GM11168 (cell line): ENCODE results near the gene PRR33.
"Not testable (repeated sequence)": the region's sequence is repeated elsewhere in the genome, so short reads cannot be mapped to it uniquely, and the experiment has no call there.

Experiments used
- in situ Hi-C: fragments of 300-500 bp; cut with MboI; formaldehyde crosslinking; loops from one replicate; pipeline ENCODE4 v1.12.0; 2022; ENCODE audit warnings: low sequenced_read_pairs; ENCODE audit not compliant: unreplicated experiment

PRR33 gene

DNA sequence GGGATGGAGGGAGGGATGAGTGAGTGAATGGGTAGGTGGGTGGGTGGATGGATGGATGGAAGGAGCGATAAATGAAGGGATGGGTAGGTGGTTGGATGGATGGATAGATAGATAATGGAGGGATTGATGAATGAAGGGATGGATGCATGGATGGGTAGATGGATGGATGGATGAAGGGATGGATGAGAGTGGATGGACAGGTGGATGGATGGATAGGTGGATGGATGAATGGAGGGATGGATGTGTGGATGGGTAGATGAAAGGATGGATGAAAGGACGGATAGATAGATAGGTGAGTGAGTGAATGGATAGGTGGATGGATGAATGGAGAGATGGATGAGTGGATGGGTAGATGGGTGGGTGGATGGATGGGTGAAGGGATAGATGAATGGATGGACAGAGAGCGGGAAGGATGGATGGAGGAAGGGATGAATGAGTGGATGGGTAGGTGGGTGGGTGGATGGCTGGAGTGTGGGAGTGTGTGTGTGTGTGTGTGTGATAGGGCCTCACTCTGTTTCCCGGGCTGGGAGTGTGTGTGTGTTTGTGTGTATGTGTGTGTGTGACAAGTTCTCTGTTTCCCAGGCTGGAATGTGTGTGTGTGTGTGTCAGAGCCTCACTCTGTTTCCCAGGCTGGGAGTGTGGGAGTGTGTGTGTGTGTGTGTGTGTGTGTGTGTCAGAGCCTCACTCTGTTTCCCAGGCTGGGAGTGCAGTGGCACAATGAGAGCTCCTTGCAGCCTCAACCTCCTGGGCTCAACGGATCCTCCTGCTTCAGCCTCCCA is 2.1 kb upstream of the PRR33 start:
- in situ Hi-C loops: no loop called here

DNA sequence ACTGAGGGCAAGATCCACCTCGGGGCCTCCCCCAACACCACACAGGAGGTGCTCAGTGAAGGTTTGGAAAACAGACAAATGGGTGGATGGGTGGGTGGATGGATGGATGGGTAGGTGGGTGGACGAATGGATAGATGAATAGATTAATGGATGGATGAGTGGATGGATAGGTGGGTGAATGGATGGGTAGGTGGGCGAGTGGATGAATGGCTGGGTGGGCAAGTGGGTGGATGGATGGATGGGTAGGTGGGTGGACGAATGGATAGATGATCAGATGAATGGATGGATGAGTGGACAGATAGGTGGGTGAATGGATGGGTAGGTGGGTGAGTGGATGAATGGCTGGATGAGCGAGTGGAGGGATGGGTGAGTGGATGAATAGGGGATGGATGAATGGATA is 863 bp upstream of the PRR33 start:
- in situ Hi-C loops: no loop called here

- in situ Hi-C loops: no loop called here
Measured at GRCh38 chr11:1892116-1892515, 421 bp upstream of the PRR33 start.

DNA sequence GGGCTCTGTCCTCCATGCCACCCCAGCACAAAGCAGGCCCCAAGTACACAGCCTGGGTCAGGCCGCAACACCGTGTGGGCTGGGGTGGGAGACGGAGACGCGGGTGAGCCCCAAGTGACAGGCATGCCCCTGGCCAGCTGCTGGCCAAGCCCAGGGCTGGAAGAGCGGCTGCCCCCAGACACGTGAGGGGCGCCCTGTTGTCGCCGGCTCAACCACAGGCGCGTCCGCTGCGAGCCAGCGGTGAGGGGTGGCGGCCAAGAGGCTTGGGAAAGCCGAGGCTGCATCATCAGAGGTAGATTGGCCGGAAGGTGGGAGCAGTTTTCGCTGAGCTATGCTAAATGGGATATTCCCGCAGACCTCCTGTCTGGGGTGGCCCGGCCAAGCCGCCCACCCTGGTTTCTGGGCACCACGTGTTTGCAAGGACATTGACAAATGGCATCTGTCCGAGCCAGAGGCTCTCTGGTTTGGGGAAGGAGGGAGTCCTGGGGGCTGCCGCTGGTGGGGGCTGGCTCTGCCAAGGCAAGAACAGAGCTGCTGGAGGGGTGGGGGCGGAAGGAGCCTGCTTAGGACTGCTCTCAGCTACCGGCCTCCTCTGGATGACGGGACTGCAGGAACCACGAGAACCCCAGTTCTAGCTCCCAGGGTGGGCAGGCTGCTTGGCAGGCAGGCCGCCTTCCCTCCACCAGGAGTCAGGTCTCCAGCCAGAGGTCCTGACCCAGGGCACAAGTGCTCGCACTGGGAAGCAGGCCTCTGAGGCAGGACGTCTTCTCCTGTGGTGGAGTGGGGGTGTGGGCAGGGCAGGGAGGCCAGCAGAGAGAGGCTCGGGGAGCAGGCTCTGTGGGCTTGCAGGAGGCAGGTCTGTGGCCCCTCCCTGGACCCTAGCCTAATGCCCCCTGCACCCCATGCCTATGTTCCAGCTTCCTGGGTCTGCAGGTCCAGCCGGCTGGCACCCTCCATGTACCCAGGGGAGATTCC is 552 bp downstream of the PRR33 start:
- in situ Hi-C loops: no loop called here

DNA sequence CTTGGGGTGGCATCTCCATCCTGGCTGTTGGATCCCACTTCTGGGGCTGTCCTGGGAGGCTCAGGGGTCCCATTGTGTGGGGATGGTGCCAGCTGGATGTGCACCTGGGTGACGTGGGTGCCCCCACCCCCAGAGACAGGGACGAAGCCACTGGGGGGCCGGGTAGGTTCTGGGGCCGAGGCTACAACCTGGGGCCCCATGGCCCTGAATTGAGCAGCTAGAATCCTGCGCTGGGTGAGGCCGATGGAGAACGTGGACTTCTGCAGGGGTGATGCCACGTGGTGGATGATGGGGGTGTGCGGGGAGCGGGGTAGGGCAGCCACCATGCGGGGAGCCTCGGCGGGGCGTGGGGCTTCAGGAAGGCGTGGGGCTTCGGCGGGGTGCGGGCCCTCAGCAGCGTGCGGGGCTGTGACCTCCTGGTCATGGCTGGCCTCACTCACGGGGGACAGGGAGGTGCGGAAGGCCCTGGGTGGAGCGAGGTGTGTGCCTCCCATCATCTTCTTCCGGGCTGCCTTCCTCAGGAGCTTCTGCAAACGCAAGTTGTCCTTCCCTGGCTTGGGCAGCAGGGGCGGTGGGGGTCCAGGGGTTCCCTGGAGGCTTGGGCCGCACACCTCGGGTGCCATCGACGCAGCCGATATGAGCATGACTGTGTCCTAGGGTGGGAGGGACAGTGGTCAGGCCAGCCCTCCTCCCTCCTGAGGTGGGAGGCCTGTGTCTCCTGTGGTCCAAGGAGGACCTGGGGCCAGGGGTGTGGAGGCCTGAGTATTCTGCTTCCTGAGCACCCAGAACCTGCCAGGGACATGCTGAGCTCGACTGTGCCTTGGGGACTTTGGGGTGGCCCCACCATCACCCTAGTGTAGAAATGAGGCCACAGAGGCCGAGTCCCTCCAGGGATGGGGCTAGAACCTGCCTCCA is 1.5 kb downstream of the PRR33 start:
- in situ Hi-C loops: no loop called here

- in situ Hi-C loops: no loop called here
Measured at GRCh38 chr11:1889224-1889930, 2.3 kb downstream of the PRR33 start.

- in situ Hi-C loops: no loop called here
Measured at GRCh38 chr11:1888811-1889210, 2.9 kb downstream of the PRR33 start.

DNA sequence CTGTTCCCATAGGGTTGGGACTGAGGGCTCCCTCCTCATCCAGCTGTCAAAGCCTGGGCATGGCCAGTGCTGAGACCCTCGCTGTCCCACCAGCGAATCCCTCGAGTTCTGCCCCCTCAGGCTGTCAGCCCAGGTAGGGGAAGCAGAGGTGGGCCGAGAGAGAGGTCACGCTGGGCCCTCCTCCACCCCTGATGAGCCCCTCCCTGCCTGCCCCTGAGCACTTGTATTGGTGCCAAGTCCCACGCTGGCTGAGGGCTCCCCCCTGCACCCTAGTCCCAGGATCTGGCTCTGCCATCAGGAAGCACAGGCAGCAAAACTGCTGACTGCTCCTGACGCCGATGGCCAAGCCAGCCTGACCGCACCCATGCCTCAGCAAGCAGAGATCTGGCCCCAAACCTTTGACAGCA is 3.3 kb downstream of the PRR33 start:
- in situ Hi-C loops: no loop called here

DNA sequence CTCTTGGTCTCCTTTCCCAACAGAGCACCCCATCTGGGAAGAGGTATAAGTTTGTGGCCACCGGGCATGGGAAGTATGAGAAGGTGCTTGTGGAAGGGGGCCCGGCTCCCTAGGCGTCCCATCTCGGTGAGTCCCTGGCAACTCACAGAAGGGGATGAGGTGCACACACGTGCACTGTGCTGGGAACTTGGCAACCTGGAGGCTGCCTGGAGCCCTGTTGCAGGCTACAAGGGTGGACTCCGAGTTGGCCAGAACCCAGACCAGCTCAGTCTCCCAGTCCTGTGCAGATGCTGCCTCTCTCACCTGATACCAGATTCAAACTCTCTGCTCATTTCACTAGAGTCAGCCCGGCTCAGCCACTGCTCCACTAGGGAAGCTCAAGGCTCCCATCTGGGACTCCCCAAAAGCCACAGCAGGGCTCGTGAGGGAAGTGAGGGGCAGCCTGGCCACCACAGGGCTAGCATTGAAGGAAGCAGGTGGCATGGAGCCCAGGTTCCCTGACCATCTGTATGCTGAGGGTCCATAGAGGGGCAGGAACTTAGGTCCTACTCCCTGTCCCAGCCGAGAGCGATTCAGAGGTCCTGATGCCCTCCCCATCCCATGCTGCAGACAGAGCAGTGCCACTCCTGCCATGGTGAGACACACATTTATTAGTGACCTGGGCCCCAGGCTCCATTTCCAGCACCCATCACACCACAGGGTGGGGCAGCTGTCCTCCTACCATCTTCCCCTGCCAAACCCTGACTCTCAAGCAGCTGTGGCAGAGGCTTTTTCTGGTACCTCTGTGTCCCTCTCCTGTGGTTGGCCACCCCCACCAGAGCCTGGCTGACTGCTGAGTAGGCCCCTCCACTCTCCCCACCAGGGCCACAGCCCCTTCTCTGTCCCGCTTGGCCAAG is 4.0 kb downstream of the PRR33 start:
- in situ Hi-C loops: no loop called here

DNA sequence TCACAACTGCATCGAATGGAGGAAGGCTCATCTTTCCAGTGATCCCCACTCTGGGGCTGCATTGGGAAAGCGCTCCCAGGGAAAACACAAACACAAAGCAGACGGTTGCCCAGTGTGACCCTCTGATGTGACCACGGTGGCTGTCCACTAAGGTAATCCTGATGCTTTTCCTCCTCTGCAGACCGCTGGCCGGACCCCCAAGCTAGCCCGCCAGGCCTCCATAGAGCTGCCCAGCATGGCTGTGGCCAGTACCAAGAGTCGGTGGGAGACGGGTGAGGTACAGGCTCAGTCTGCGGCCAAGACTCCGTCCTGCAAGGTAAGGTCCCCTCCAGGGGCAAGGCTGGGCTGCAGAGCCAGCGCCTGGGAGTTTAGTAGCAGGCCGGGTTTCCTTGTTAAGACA is 5.1 kb downstream of the PRR33 start:
- in situ Hi-C loops: not testable (repeated sequence)

DNA sequence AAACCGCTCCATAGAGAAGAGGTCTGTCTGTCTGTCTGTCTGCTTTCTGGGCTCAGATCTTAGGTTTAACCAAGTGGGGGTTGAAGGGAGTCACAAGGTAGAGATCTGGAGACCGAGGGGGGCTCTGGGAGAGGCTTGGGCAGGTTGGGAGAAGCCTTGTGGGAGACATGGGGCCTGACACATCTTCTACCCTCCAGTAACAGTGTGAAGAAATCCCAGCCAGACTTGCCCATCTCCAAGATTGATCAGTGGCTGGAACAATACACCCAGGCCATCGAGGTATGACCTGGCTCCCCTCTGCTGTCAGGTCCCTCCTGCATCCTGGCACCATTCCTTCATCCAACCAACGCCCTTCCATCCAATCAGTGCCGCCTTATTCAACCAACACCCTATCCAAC is 7.4 kb downstream of the PRR33 start:
- in situ Hi-C loops: no loop called here

GRCh38 chr11:1883346-1884302 is 8.1 kb downstream of the PRR33 start:
- in situ Hi-C loops: no loop called here

- in situ Hi-C loops: no loop called here
Measured at GRCh38 chr11:1882265-1883238, 9.1 kb downstream of the PRR33 start.

DNA sequence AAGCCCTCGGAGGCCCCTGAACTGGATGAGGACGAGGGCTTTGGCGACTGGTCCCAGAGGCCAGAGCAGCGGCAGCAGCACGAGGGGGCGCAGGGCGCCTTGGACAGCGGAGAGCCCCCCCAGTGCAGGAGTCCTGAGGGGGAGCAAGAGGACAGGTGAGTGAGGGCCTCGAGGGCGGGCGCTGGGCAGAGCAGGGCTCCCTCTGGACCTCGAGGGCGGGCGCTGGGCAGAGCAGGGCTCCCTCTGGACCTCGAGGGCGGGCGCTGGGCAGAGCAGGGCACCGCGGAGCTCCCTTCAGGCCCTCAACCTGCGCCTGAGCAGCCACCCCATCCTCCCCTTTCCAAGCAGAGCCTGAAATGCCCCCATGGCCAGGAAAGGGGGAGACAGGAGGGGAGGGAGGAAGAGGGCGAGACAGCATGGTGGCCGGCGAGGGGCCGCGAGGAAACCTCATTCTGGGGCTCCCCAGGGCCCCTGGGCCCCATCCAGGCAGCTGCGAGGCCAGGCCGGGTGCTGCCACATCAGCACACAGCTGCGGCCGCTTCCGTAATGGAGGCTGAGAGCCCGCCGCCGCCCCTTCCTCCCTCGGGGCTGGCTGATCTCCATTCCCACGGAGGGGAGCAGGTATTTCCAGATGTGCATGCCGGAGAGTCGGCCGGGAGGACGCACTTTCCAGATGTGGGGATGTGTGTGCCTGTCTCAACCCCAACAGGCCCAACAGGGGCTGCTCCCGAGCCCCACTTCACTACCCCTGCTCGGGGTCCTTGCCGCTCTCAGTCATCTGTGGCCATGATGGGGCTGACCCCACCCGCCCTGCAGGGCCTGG is 10.0 kb downstream of the PRR33 start:
- in situ Hi-C loops: no loop called here

DNA sequence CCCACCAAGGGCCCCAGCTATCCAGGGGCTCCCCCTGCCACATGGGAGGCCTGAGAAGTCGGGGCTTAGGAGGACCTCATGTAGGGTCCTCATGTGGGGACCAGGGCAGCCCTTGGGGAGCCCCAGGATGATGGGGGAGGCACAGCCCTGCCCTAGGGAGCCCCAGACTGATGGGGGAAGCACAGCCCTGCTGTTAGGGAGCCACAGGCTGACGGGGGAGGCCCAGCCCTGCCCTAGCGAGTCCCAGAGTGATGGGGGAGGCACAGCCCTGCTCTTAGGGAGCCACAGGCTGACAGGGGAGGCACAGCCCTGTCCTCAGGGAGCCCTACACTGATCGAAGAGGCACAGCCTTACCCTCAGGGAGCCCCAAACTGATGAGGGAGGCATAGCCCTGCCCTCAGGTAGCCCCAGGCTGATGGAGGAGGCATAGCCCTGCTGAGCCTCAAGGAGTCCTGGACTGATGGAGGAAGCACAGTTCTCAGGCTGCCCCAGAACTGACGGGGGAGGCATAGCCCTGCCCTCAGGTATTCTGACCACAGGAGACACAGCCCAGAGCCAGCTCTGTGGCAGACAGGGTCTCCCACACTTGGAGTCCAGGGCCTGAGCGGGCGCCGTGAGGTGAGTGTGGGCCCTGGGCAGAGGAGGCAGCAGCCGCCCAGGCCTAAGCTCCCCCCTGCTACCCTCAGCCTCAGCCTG is 10.8 kb downstream of the PRR33 start:
- in situ Hi-C loops: no loop called here
